GM12878 (cell line): ENCODE data around the gene DEFB124. TPM values are rescaled to one million over a fixed set of nuclear protein-coding genes. Genes with fewer than 3 reads are reported as not detected.

ENCODE experiments used
- ATAC-seq: fragments of 200-7000 bp; cut with Tn5 transposase; 3 replicates; pipeline ENCODE4 v1.9.1; 2020; ENCODE audit warnings: mild to moderate bottlenecking, moderate library complexity
- BruUV-seq: library from RNA; stranded (reverse); fragments of 400-500 nt; replicated peaks from 2 replicates; lab custom pipeline; 2021; lab: Mats Ljungman, UMichigan
- CTCF ChIA-PET: fragments of 300-600 bp; sonication (Branson Sonifier 250); formaldehyde crosslinking; extraction: SDS; loops from one replicate; lab custom pipeline; 2021; ENCODE audit warnings: inconsistent platforms; lab: Yijun Ruan, JAX
- POLR2A ChIA-PET: fragments of 350-600 bp; formaldehyde crosslinking; extraction: SDS; loops from one replicate; lab custom pipeline; 2021; ENCODE audit warnings: inconsistent platforms; lab: Charles Lee
- RAD21 ChIA-PET: fragments of 300-600 bp; sonication (Branson Sonifier 250); formaldehyde crosslinking; loops from one replicate; lab custom pipeline; 2023; ENCODE audit warnings: antibody characterized with exemption; ENCODE audit not compliant: unreplicated experiment; lab: Charles Lee
- SMC1A ChIA-PET: fragments of 300-600 bp; sonication (Branson Sonifier 250); formaldehyde crosslinking; loops from one replicate; lab custom pipeline; 2023; ENCODE audit not compliant: unreplicated experiment, uncharacterized antibody; lab: Charles Lee
- DNase-seq: peaks from one replicate; pipeline ENCODE4 v3.0.0-alpha.2; 2011; ENCODE audit warnings: low read depth, low spot score
- FAIRE-seq: peaks from 3 replicates; lab custom pipeline; 2011; peaks lifted over from hg19 to GRCh38; lab: Jason Lieb, UNC
- H2AFZ ChIP-seq: 2 replicates; pipeline ENCODE4 v1.6.0; 2011; ENCODE audit warnings: low read depth, low read length, control low read depth; ENCODE audit not compliant: control insufficient read depth
- H3K27ac ChIP-seq: 2 replicates; pipeline ENCODE4 v1.5.1; 2011; ENCODE audit warnings: control low read depth; ENCODE audit not compliant: control insufficient read depth, insufficient read depth
- H3K27me3 ChIP-seq, 2 experiments: replicated peaks in 1 of 2; 2 replicates each; pipeline versions ENCODE4 v1.6.0 to v1.6.1; 2011; ENCODE audit warnings: low read length in 1 of 2; ENCODE audit not compliant: control insufficient read depth in 2 of 2, insufficient read depth in 2 of 2
- H3K36me3 ChIP-seq, 2 experiments: 2 replicates each; pipeline ENCODE4 v1.5.1; 2011; ENCODE audit warnings: low read length in 1 of 2; ENCODE audit not compliant: control insufficient read depth in 2 of 2, insufficient read depth in 2 of 2
- H3K4me1 ChIP-seq: 2 replicates; pipeline ENCODE4 v1.6.1; 2011; ENCODE audit warnings: mild to moderate bottlenecking, low read length, moderate library complexity, mixed read lengths; ENCODE audit not compliant: control insufficient read depth, insufficient read depth
- H3K4me2 ChIP-seq: 2 replicates; pipeline ENCODE4 v1.6.0; 2011; ENCODE audit warnings: control low read depth; ENCODE audit not compliant: control insufficient read depth, insufficient read depth
- H3K4me3 ChIP-seq: fragments of 200-600 bp; sonication (generic); 2 replicates; pipeline ENCODE4 v1.5.1; 2016
- H3K79me2 ChIP-seq: 2 replicates; pipeline ENCODE4 v1.6.0; 2011; ENCODE audit warnings: low read length; ENCODE audit not compliant: control insufficient read depth, insufficient read depth
- H3K9ac ChIP-seq: 2 replicates; pipeline ENCODE4 v1.8.0; 2011; ENCODE audit warnings: low read length, control low read depth, mixed read lengths; ENCODE audit not compliant: control insufficient read depth, insufficient read depth
- H3K9me3 ChIP-seq: replicated peaks from 3 replicates; pipeline ENCODE4 v1.5.1; 2011; ENCODE audit warnings: mild to moderate bottlenecking, low read length; ENCODE audit not compliant: control insufficient read depth, insufficient read depth
- H4K20me1 ChIP-seq: 2 replicates; pipeline ENCODE4 v1.6.0; 2011; ENCODE audit not compliant: control insufficient read depth, insufficient read depth
- BMI1 ChIP-seq: fragments of 450-650 bp; IDR thresholded peaks from 2 replicates; pipeline ENCODE4 v1.6.1; 2016; ENCODE audit warnings: mild to moderate bottlenecking, moderate library complexity, borderline replicate concordance
- CHD1 ChIP-seq: IDR thresholded peaks from 2 replicates; pipeline ENCODE4 v1.6.1; 2012; ENCODE audit warnings: low read depth, low read length, improper control_type of control experiment
- CTCF ChIP-seq, 3 experiments: IDR thresholded peaks in 2 of 3; conservative IDR thresholded peaks in 1 of 3; 2 replicates each; pipeline ENCODE4 v1.5.1; 2011; ENCODE audit warnings: low read depth in 3 of 3, low read length in 3 of 3, mild to moderate bottlenecking in 3 of 3, control low read depth in 2 of 3, moderate library complexity in 2 of 3, inconsistent platforms in 1 of 3, mixed read lengths in 1 of 3; ENCODE audit not compliant: control insufficient read depth in 2 of 3, insufficient read depth in 1 of 3; ENCODE audit errors: extremely low read depth in 1 of 3
- HSF1 ChIP-seq: fragments of 150-350 bp; IDR thresholded peaks from 2 replicates; pipeline ENCODE4 v1.6.1; 2014; ENCODE audit warnings: mild to moderate bottlenecking, low read depth, low read length
- IKZF1 ChIP-seq: fragments of 450-650 bp; conservative IDR thresholded peaks from 2 replicates; pipeline ENCODE4 v1.6.1; 2017; ENCODE audit warnings: antibody characterized with exemption, mild to moderate bottlenecking
- MEF2B ChIP-seq: fragments of 450-650 bp; IDR thresholded peaks from 2 replicates; pipeline ENCODE4 v1.6.1; 2018; ENCODE audit warnings: mild to moderate bottlenecking, moderate library complexity; ENCODE audit not compliant: partially characterized antibody, poor library complexity, severe bottlenecking
- MTA3 ChIP-seq: IDR thresholded peaks from 2 replicates; pipeline ENCODE4 v1.6.1; 2012; ENCODE audit warnings: low read length, inconsistent platforms, borderline replicate concordance
- MYC ChIP-seq: IDR thresholded peaks from 2 replicates; pipeline ENCODE4 v1.6.1; 2011; ENCODE audit warnings: mild to moderate bottlenecking, low read length, moderate library complexity, inconsistent platforms; ENCODE audit not compliant: insufficient read depth, insufficient replicate concordance, insufficient read length, severe bottlenecking
- NFXL1 ChIP-seq: fragments of 450-650 bp; IDR thresholded peaks from 2 replicates; pipeline ENCODE4 v1.6.1; 2017; ENCODE audit warnings: antibody characterized with exemption, mild to moderate bottlenecking, borderline replicate concordance
- PBX3 ChIP-seq: IDR thresholded peaks from 2 replicates; pipeline ENCODE4 v1.6.1; 2011; ENCODE audit warnings: mild to moderate bottlenecking, low read depth, low read length, moderate library complexity; ENCODE audit not compliant: insufficient replicate concordance
- PKNOX1 ChIP-seq: fragments of 450-650 bp; IDR thresholded peaks from 2 replicates; pipeline ENCODE4 v1.6.1; 2016; ENCODE audit warnings: mild to moderate bottlenecking
- POLR2AphosphoS5 ChIP-seq: IDR thresholded peaks from 2 replicates; pipeline ENCODE4 v1.6.1; 2011; ENCODE audit warnings: mild to moderate bottlenecking, low read length, inconsistent platforms
- SMAD1 ChIP-seq: fragments of 450-650 bp; IDR thresholded peaks from 2 replicates; pipeline ENCODE4 v1.6.1; 2018; ENCODE audit warnings: mild to moderate bottlenecking, low read depth; ENCODE audit not compliant: partially characterized antibody
- SPI1 ChIP-seq: IDR thresholded peaks from 2 replicates; pipeline ENCODE4 v1.6.1; 2011; ENCODE audit warnings: low read depth, mild to moderate bottlenecking, low read length, moderate library complexity, borderline replicate concordance; ENCODE audit not compliant: insufficient read depth
- USF2 ChIP-seq: IDR thresholded peaks from 2 replicates; pipeline ENCODE4 v1.6.1; 2011; ENCODE audit warnings: low read depth, low read length, improper control_type of control experiment, borderline replicate concordance
- YY1 ChIP-seq: IDR thresholded peaks from 2 replicates; pipeline ENCODE4 v1.6.1; 2011; ENCODE audit warnings: low read depth, mild to moderate bottlenecking, low read length
- ZNF217 ChIP-seq: fragments of 450-650 bp; IDR thresholded peaks from 2 replicates; pipeline ENCODE4 v1.6.1; 2017; ENCODE audit warnings: antibody characterized with exemption, mild to moderate bottlenecking
- WGBS: methylation state at CpG from one replicate; pipeline ENCODE4 v1.1.6; 2016; ENCODE audit warnings: low lambda C conversion rate; ENCODE audit not compliant: insufficient replicate concordance, insufficient coverage; ENCODE audit errors: missing lambda C conversion rate; 5-methylcytosine and 5-hydroxymethylcytosine counted together
- in situ Hi-C: fragments of 300-500 bp; cut with MboI; formaldehyde crosslinking; loops from 9 replicates; pipeline ENCODE4 v1.14.3; 2018; ENCODE audit warnings: mixed read lengths
- intact Hi-C: fragments of 100-400 bp; cut with micrococcal nuclease; formaldehyde crosslinking; loops from one replicate; pipeline ENCODE4 v1.14.2; 2022; ENCODE audit not compliant: unreplicated experiment
- polyA plus RNA-seq, 11 experiments: library from polyadenylated mRNA; depleted of rRNA in 4 of 11; unstranded in 6 of 11; stranded (reverse) in 5 of 11; fragments of >200 nt; fragmentation: Nextera tagmentation in 4 of 11; fragmentation: Illumina TruSeq in 1 of 11; extraction: Ambion mirVana in 4 of 11; extraction: Trizol in 1 of 11; gene quantifications; 1 replicate in 1 of 11; 2 replicates in 10 of 11; pipeline versions ENCODE4 v1.2.1 to v1.2.3, GENCODE V29; 2011 to 2016; ENCODE audit warnings: inconsistent platforms in 2 of 11, missing spikeins in 2 of 11, low read depth in 1 of 11
- total RNA-seq, 4 experiments: library from RNA; depleted of rRNA in 3 of 4; stranded (reverse); fragments of >200 nt in 3 of 4; fragmentation: Illumina TruSeq in 1 of 4; extraction: Trizol in 1 of 4; gene quantifications; 2 replicates each; pipeline versions ENCODE4 v1.2.1 to v1.2.3, GENCODE V29; 2013 to 2021

Gene DEFB124
- total and polyA plus RNA-seq, 10 of the 15 experiments (the other 5 are each of a cell fraction or from before 2014, with no cell fraction given) = not detected

- Histone ChIP-seq H3K4me2 (no peak overlapping the region), H3K9me3 (no peaks in the 10 kb centered on the region), H3K27me3 (no peaks in the 10 kb centered on the region), H4K20me1 (no peaks in the 10 kb centered on the region), H2AFZ (no peak overlapping the region), H3K4me3 (no peak overlapping the region), H3K27ac (no peak overlapping the region), H3K36me3 (no peaks in the 10 kb centered on the region), H3K79me2 (no peaks in the 10 kb centered on the region), H3K4me1 (no peaks in the 10 kb centered on the region), H3K9ac (no peak overlapping the region)
- intact Hi-C loops (no loop called here), in situ Hi-C loops (no loop called here)
- POLR2A ChIA-PET = no interaction called here
- ATAC-seq (no peak), DNase-seq (no peak), FAIRE-seq (no peak)
- WGBS = 100% methylated on average over 1 of the region's 1 CpG
- BruUV-seq = no TSS peak
- RAD21 ChIA-PET = interaction anchor here (0.7 to 1.2 kb wide), 2 partner anchors 49 to 1513 kb away, joined by 3 to 4 read pairs; no protein-coding TSS in a partner anchor
- SMC1A ChIA-PET = no interaction called here
- CTCF ChIA-PET = interaction anchor here (0.7 to 1.2 kb wide), 4 partner anchors 14 to 108 kb away, joined by 3 to 7 read pairs (median 4); partner anchors contain the start of gene DEFB123
- TF ChIP-seq MEF2B (no peak), BMI1 (no peak), PBX3 (no peak), MYC (no peak), SPI1 (no peak), IKZF1 (no peak), ZNF217 (no peak), CHD1 (no peak), POLR2AphosphoS5 (no peak), PKNOX1 (no peak), CTCF (IDR thresholded peaks at IDR 0.05 in 2 of 3, conservative IDR thresholded peaks at IDR 0.05 in 1 of 3; ENCODE audit: control insufficient read depth in 2 of 3, extremely low read depth in 1 of 3, insufficient read depth in 1 of 3, low read depth in 3 of 3, low read length in 3 of 3) (no peak), YY1 (no peak), HSF1 (no peak), SMAD1 (no peak), NFXL1 (no peak), USF2 (no peak), MTA3 (no peak)
These were observed 20.6 kb downstream of the DEFB124 start for GRCh38 chr20:31454361-31454760.
